MM.1S (cell line): ENCODE results near the gene GAST.

Experiments
- EZH2 ChIP-seq: fragments of 300-600 bp; sonication (generic); optimal IDR thresholded peaks from 2 replicates; pipeline ENCODE3; 2017; ENCODE audit warnings: low read depth, mild to moderate bottlenecking, antibody characterized with exemption, low read length, mixed read lengths
- TF ChIP-seq, protein P1 (sequence below): fragments of 300-600 bp; sonication (generic); IDR thresholded peaks from 2 replicates; pipeline ENCODE4 v1.5.1; 2016; ENCODE audit warnings: antibody characterized with exemption, low read length, mixed read lengths

DNA sequence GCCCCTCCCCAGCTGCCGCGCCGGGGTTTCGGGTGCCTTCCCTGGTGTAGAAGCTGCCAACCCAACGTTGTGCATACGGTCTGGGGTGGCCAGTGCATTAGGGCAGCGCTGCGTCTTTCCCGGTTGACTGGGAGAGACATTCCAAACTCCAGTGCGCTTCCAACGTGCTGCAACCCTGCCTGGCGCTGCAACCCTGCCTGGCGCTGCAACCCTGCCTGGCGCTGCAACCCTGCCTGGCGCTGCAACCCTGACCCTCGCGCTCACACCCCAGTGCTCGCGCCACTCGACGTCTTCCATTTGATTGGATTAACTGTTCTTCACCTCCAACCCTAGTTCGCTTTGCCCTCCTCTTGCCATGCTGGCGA is 22.8 kb downstream of the GAST start:
- TF ChIP-seq, protein P1, sequence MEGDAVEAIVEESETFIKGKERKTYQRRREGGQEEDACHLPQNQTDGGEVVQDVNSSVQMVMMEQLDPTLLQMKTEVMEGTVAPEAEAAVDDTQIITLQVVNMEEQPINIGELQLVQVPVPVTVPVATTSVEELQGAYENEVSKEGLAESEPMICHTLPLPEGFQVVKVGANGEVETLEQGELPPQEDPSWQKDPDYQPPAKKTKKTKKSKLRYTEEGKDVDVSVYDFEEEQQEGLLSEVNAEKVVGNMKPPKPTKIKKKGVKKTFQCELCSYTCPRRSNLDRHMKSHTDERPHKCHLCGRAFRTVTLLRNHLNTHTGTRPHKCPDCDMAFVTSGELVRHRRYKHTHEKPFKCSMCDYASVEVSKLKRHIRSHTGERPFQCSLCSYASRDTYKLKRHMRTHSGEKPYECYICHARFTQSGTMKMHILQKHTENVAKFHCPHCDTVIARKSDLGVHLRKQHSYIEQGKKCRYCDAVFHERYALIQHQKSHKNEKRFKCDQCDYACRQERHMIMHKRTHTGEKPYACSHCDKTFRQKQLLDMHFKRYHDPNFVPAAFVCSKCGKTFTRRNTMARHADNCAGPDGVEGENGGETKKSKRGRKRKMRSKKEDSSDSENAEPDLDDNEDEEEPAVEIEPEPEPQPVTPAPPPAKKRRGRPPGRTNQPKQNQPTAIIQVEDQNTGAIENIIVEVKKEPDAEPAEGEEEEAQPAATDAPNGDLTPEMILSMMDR, result no peak
- no peak for TF ChIP-seq EZH2
